ENCODE results near the gene SHMT2. TPM values are rescaled to one million over a fixed set of nuclear protein-coding genes. Genes with fewer than 3 reads are reported as not detected.

Gene SHMT2
- polyA plus RNA-seq, 1 donor: 66.3 TPM

DNA sequence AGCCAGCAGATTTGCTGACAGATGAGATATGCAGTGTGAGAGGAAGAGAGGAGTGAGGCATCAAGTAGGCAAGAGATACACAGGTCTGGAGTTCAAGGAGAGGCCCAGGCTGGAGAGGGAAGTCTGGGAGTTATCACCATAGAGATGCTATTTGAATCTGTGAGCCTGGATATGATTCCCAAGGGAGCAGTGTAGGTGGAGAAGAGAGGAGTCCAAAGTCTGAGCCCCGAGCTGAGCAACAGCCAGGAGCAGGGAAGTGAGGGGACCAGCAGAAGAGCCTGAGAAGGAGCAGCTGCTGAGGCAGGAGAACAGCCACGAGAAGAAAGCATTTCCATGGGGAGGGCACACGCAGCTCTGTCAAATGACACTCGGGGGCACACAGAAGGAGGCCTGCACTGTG lies 33.1 kb upstream of the SHMT2 start:
- Histone ChIP-seq H3K4me1 (ENCODE audit: control insufficient read depth, insufficient read depth, low read length) (no peaks in the 10 kb centered on the region), H3K36me3 (ENCODE audit: control insufficient read depth, insufficient read depth, low read length) (peaks cover 99% of the 10 kb centered on the region), H3K27ac (ENCODE audit: low read length) (no peak overlapping the region), H3K9me3 (ENCODE audit: control insufficient read depth, low read depth, low read length) (no peaks in the 10 kb centered on the region), H3K27me3 (ENCODE audit: control insufficient read depth, insufficient read depth, low read length) (no peaks in the 10 kb centered on the region), H3K4me3 (ENCODE audit: low read length) (no peak overlapping the region)
- WGBS (ENCODE audit: insufficient coverage, low lambda C conversion rate): no CpG with 5 or more reads among the region's 4 CpGs
- no peak for DNase-seq

DNA sequence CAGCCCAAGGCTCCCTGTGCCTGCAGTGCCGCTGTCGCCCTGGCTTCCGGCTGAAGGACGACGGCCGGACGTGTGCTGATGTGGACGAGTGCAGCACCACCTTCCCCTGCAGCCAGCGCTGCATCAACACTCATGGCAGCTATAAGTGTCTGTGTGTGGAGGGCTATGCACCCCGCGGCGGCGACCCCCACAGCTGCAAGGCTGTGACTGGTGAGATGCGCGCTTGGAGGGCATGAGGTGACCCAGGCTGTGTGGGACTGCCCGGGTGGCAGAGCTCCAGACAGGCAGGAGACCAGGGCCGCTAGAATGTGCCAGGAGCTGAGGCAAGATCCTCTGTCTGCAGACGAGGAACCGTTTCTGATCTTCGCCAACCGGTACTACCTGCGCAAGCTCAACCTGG lies 32.6 kb upstream of the SHMT2 start:
- Histone ChIP-seq H3K4me3 (ENCODE audit: low read length) (no peak overlapping the region), H3K36me3 (ENCODE audit: control insufficient read depth, insufficient read depth, low read length) (peaks cover 99% of the 10 kb centered on the region), H3K9me3 (ENCODE audit: control insufficient read depth, low read depth, low read length) (no peaks in the 10 kb centered on the region), H3K4me1 (ENCODE audit: control insufficient read depth, insufficient read depth, low read length) (no peaks in the 10 kb centered on the region), H3K27ac (ENCODE audit: low read length) (no peak overlapping the region), H3K27me3 (ENCODE audit: control insufficient read depth, insufficient read depth, low read length) (no peaks in the 10 kb centered on the region)
- DNase-seq: no peak
- WGBS (ENCODE audit: insufficient coverage, low lambda C conversion rate): no CpG with 5 or more reads among the region's 22 CpGs

DNA sequence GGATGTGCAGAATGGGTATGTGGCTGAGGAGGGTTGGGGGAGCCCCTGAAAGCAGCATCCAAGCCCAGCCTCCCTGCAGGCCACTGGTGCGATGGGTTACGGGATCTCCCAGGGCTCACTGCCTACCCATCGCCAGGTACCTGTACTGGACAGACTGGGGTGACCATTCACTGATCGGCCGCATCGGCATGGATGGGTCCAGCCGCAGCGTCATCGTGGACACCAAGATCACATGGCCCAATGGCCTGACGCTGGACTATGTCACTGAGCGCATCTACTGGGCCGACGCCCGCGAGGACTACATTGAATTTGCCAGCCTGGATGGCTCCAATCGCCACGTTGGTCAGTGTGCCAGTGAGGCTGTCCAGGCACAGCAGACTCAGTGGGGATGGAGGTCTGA lies 31.2 kb upstream of the SHMT2 start:
- WGBS (ENCODE audit: insufficient coverage, low lambda C conversion rate): no CpG with 5 or more reads among the region's 17 CpGs
- no peaks in the 10 kb centered on the region for H3K9me3 ChIP-seq (ENCODE audit: control insufficient read depth, low read depth, low read length)
- H3K36me3 ChIP-seq (ENCODE audit: control insufficient read depth, insufficient read depth, low read length): peaks cover 98% of the 10 kb centered on the region
- H3K4me3 ChIP-seq (ENCODE audit: low read length): no peak overlapping the region
- no peaks in the 10 kb centered on the region for H3K27me3 ChIP-seq (ENCODE audit: control insufficient read depth, insufficient read depth, low read length)
- H3K27ac ChIP-seq (ENCODE audit: low read length): no peak overlapping the region
- DNase-seq: no peak
- H3K4me1 ChIP-seq (ENCODE audit: control insufficient read depth, insufficient read depth, low read length): no peaks in the 10 kb centered on the region

DNA sequence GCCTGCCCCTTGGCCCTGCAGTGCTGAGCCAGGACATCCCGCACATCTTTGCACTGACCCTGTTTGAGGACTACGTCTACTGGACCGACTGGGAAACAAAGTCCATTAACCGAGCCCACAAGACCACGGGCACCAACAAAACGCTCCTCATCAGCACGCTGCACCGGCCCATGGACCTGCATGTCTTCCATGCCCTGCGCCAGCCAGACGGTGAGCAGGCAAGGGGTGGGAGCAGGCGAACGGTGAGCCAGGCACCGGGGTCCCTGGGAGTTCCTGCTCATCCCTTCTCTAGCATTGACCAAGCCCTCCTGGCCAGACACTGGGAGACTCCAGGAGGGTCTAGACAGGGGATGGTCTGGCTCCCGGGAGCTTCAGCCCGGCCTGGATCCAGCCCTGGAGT lies 30.3 kb upstream of the SHMT2 start:
- H3K4me3 ChIP-seq (ENCODE audit: low read length): no peak overlapping the region
- H3K27ac ChIP-seq (ENCODE audit: low read length): no peak overlapping the region
- DNase-seq: no peak
- peaks cover 98% of the 10 kb centered on the region for H3K36me3 ChIP-seq (ENCODE audit: control insufficient read depth, insufficient read depth, low read length)
- no peaks in the 10 kb centered on the region for H3K27me3 ChIP-seq (ENCODE audit: control insufficient read depth, insufficient read depth, low read length)
- no CpG with 5 or more reads among the region's 15 CpGs for WGBS (ENCODE audit: insufficient coverage, low lambda C conversion rate)
- no peaks in the 10 kb centered on the region for H3K4me1 ChIP-seq (ENCODE audit: control insufficient read depth, insufficient read depth, low read length)
- no peaks in the 10 kb centered on the region for H3K9me3 ChIP-seq (ENCODE audit: control insufficient read depth, low read depth, low read length)

DNA sequence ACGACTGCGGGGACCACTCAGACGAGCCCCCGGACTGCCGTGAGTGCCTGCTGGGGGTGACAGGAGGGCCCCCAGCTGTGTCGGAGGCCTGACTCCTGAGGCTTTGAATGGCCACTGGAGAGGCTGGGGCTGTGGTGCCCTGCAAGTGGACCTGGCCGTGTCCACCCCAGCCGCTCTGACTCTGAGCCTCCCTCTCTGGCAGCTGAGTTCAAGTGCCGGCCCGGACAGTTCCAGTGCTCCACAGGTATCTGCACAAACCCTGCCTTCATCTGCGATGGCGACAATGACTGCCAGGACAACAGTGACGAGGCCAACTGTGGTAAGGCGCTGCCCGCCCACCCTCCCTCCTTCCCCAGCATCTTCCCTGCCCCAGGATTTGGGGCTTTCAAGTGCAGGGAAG lies 29.0 kb upstream of the SHMT2 start:
- no peaks in the 10 kb centered on the region for H3K4me1 ChIP-seq (ENCODE audit: control insufficient read depth, insufficient read depth, low read length)
- DNase-seq: no peak
- no CpG with 5 or more reads among the region's 15 CpGs for WGBS (ENCODE audit: insufficient coverage, low lambda C conversion rate)
- H3K9me3 ChIP-seq (ENCODE audit: control insufficient read depth, low read depth, low read length): no peaks in the 10 kb centered on the region
- no peak overlapping the region for H3K27ac ChIP-seq (ENCODE audit: low read length)
- H3K36me3 ChIP-seq (ENCODE audit: control insufficient read depth, insufficient read depth, low read length): peaks cover 97% of the 10 kb centered on the region
- no peak overlapping the region for H3K4me3 ChIP-seq (ENCODE audit: low read length)
- no peaks in the 10 kb centered on the region for H3K27me3 ChIP-seq (ENCODE audit: control insufficient read depth, insufficient read depth, low read length)

DNA sequence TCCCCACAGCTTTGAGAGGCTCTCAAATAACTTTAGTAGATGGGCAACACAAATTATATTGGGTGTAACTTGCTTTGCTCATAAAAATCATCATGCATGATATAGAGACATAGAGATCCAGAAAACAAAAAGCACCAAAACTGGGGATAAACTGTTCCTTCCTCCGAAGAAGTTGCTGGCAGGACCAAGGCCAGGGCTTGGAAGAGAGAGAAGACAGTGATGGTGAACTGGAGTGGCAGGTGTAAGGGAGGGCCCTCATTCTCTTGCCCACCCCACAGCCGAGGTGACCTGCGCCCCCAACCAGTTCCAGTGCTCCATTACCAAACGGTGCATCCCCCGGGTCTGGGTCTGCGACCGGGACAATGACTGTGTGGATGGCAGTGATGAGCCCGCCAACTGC lies 28.3 kb upstream of the SHMT2 start:
- no peaks in the 10 kb centered on the region for H3K4me1 ChIP-seq (ENCODE audit: control insufficient read depth, insufficient read depth, low read length)
- no peak overlapping the region for H3K4me3 ChIP-seq (ENCODE audit: low read length)
- no peaks in the 10 kb centered on the region for H3K9me3 ChIP-seq (ENCODE audit: control insufficient read depth, low read depth, low read length)
- no peak for DNase-seq
- peaks cover 97% of the 10 kb centered on the region for H3K36me3 ChIP-seq (ENCODE audit: control insufficient read depth, insufficient read depth, low read length)
- whole genome bisulfite sequencing (ENCODE audit: insufficient coverage, low lambda C conversion rate): no CpG with 5 or more reads among the region's 8 CpGs
- no peaks in the 10 kb centered on the region for H3K27me3 ChIP-seq (ENCODE audit: control insufficient read depth, insufficient read depth, low read length)
- H3K27ac ChIP-seq (ENCODE audit: low read length): no peak overlapping the region

DNA sequence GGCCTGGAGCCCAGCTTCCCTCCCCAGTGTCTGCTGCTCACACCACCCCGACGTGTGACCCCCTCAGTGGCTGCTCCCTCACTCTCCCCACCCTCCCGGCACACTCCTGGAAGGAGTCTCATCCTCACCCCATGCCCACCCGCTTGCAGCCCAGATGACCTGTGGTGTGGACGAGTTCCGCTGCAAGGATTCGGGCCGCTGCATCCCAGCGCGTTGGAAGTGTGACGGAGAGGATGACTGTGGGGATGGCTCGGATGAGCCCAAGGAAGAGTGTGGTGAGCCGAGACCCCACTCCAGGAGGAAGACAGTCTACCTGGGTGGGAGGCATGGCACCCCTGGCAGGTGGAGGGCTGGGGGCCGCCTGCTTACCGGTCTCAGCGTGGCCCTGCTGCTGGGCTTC lies 27.9 kb upstream of the SHMT2 start:
- H3K27me3 ChIP-seq (ENCODE audit: control insufficient read depth, insufficient read depth, low read length): no peaks in the 10 kb centered on the region
- H3K27ac ChIP-seq (ENCODE audit: low read length): no peak overlapping the region
- no peak overlapping the region for H3K4me3 ChIP-seq (ENCODE audit: low read length)
- peaks cover 97% of the 10 kb centered on the region for H3K36me3 ChIP-seq (ENCODE audit: control insufficient read depth, insufficient read depth, low read length)
- H3K9me3 ChIP-seq (ENCODE audit: control insufficient read depth, low read depth, low read length): no peaks in the 10 kb centered on the region
- H3K4me1 ChIP-seq (ENCODE audit: control insufficient read depth, insufficient read depth, low read length): no peaks in the 10 kb centered on the region
- DNase-seq: no peak
- no CpG with 5 or more reads among the region's 16 CpGs for WGBS (ENCODE audit: insufficient coverage, low lambda C conversion rate)

DNA sequence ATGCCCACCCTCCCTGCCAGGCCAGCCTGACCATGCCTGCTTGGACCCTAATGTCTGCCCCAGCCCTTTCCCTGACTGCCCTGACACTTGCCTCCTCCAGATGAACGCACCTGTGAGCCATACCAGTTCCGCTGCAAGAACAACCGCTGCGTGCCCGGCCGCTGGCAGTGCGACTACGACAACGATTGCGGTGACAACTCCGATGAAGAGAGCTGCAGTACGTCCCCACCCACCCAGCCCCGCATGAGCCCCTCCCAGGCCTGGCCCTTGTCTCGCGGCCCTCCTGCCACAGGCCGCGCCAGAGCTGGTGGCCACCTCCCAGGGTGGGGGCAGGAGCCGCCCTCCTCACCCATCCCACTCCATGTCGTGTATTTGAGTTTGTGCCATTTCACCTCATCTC lies 27.2 kb upstream of the SHMT2 start:
- Histone ChIP-seq H3K27ac (ENCODE audit: low read length) (no peak overlapping the region), H3K36me3 (ENCODE audit: control insufficient read depth, insufficient read depth, low read length) (peaks cover 92% of the 10 kb centered on the region), H3K9me3 (ENCODE audit: control insufficient read depth, low read depth, low read length) (no peaks in the 10 kb centered on the region), H3K4me1 (ENCODE audit: control insufficient read depth, insufficient read depth, low read length) (no peaks in the 10 kb centered on the region), H3K27me3 (ENCODE audit: control insufficient read depth, insufficient read depth, low read length) (no peaks in the 10 kb centered on the region), H3K4me3 (ENCODE audit: low read length) (no peak overlapping the region)
- no peak for DNase-seq
- WGBS (ENCODE audit: insufficient coverage, low lambda C conversion rate): no CpG with 5 or more reads among the region's 19 CpGs

DNA sequence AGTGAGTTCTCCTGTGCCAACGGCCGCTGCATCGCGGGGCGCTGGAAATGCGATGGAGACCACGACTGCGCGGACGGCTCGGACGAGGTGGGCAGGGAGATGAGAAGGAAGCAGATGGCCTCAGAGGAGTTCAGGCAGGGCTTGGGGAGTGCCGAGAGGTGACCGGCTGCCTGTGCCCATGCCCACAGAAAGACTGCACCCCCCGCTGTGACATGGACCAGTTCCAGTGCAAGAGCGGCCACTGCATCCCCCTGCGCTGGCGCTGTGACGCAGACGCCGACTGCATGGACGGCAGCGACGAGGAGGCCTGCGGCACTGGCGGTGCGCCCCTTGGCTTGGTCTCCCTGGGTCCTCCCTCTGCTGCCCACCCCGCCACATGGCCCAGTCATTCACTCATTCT lies 26.3 kb upstream of the SHMT2 start:
- Histone ChIP-seq H3K36me3 (ENCODE audit: control insufficient read depth, insufficient read depth, low read length) (peaks cover 92% of the 10 kb centered on the region), H3K4me1 (ENCODE audit: control insufficient read depth, insufficient read depth, low read length) (no peaks in the 10 kb centered on the region), H3K27ac (ENCODE audit: low read length) (no peak overlapping the region), H3K4me3 (ENCODE audit: low read length) (no peak overlapping the region), H3K27me3 (ENCODE audit: control insufficient read depth, insufficient read depth, low read length) (no peaks in the 10 kb centered on the region), H3K9me3 (ENCODE audit: control insufficient read depth, low read depth, low read length) (no peaks in the 10 kb centered on the region)
- 90% methylated on average over 2 of the region's 28 CpGs for WGBS (ENCODE audit: insufficient coverage, low lambda C conversion rate)
- DNase-seq: no peak

DNA sequence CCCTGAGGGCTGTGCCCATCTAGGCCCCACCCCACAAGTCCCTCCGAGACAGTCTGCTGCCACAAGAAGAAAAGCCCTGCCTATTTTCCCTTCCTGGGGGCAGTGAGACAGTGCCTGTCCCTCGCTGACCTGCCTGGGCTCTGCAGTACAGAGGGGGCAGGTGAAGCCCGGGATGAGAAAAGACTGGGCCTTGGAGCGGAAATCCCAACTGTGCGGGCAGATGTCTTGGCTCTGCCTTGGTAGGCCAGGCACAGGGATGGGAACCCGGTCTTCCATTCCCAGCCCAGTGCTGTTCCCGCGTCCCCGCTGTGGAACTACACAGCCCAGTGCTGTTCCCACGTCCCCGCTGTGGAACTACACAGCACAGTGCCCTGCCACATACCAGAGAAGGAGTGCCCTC lies 25.7 kb upstream of the SHMT2 start:
- Histone ChIP-seq H3K36me3 (ENCODE audit: control insufficient read depth, insufficient read depth, low read length) (peaks cover 92% of the 10 kb centered on the region), H3K27ac (ENCODE audit: low read length) (no peak overlapping the region), H3K27me3 (ENCODE audit: control insufficient read depth, insufficient read depth, low read length) (no peaks in the 10 kb centered on the region), H3K4me1 (ENCODE audit: control insufficient read depth, insufficient read depth, low read length) (no peaks in the 10 kb centered on the region), H3K4me3 (ENCODE audit: low read length) (no peak overlapping the region), H3K9me3 (ENCODE audit: control insufficient read depth, low read depth, low read length) (no peaks in the 10 kb centered on the region)
- WGBS (ENCODE audit: insufficient coverage, low lambda C conversion rate): no CpG with 5 or more reads among the region's 11 CpGs
- no peak for DNase-seq

DNA sequence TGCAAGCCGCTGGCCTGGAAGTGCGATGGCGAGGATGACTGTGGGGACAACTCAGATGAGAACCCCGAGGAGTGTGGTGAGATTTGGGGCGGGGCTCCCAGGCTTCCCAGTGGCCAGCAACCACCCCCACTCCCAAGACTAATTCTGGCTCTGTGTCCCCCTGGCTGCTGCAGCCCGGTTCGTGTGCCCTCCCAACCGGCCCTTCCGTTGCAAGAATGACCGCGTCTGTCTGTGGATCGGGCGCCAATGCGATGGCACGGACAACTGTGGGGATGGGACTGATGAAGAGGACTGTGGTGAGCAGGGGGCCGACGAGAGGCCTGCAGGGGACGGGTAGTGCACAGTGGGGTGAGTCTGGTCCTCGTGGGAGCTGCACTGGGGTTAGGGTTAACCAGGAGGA lies 25.1 kb upstream of the SHMT2 start:
- no peak overlapping the region for H3K27ac ChIP-seq (ENCODE audit: low read length)
- no peaks in the 10 kb centered on the region for H3K9me3 ChIP-seq (ENCODE audit: control insufficient read depth, low read depth, low read length)
- H3K27me3 ChIP-seq (ENCODE audit: control insufficient read depth, insufficient read depth, low read length): no peaks in the 10 kb centered on the region
- no peak overlapping the region for H3K4me3 ChIP-seq (ENCODE audit: low read length)
- no CpG with 5 or more reads among the region's 19 CpGs for WGBS (ENCODE audit: insufficient coverage, low lambda C conversion rate)
- H3K4me1 ChIP-seq (ENCODE audit: control insufficient read depth, insufficient read depth, low read length): no peaks in the 10 kb centered on the region
- peaks cover 92% of the 10 kb centered on the region for H3K36me3 ChIP-seq (ENCODE audit: control insufficient read depth, insufficient read depth, low read length)
- no peak for DNase-seq
